Trophoblast cell (in vitro differentiated cells and primary cell): ENCODE results near the gene TBC1D8.
A peak's percentile ranks its signal among the peaks of the same experiment; 100 is the strongest.

ENCODE experiments used
- DNase-seq, 2 donors: peaks; one replicate each; pipeline ENCODE4 v3.0.0-alpha.2; 2016
- H2AFZ ChIP-seq: 2 replicates; pipeline ENCODE4 v1.6.1; 2013; ENCODE audit warnings: low read length, moderate library complexity, mild to moderate bottlenecking; ENCODE audit not compliant: insufficient read depth, poor library complexity
- H2AK5ac ChIP-seq: 2 replicates; pipeline ENCODE4 v1.6.1; 2013; ENCODE audit warnings: mild to moderate bottlenecking, low read length
- H2BK120ac ChIP-seq: 2 replicates; pipeline ENCODE4 v1.6.1; 2013; ENCODE audit warnings: low read length, mild to moderate bottlenecking, moderate library complexity; ENCODE audit not compliant: insufficient read depth, poor library complexity
- H2BK12ac ChIP-seq: 2 replicates; pipeline ENCODE4 v1.6.1; 2013; ENCODE audit warnings: mild to moderate bottlenecking, low read length, moderate library complexity
- H2BK5ac ChIP-seq: 2 replicates; pipeline ENCODE4 v1.6.1; 2013; ENCODE audit warnings: low read length, low read depth, moderate library complexity, mild to moderate bottlenecking; ENCODE audit not compliant: poor library complexity
- H3K14ac ChIP-seq: 2 replicates; pipeline ENCODE4 v1.6.1; 2013; ENCODE audit warnings: mild to moderate bottlenecking, low read length
- H3K18ac ChIP-seq: 2 replicates; pipeline ENCODE4 v1.6.1; 2013; ENCODE audit warnings: mild to moderate bottlenecking, low read length
- H3K23ac ChIP-seq: 2 replicates; pipeline ENCODE4 v1.6.1; 2013; ENCODE audit warnings: low read length
- H3K27ac ChIP-seq: 2 replicates; pipeline ENCODE4 v1.5.1; 2013; ENCODE audit warnings: low read depth, mild to moderate bottlenecking, inconsistent platforms, low read length, moderate library complexity
- H3K27me3 ChIP-seq: 2 replicates; pipeline ENCODE4 v1.6.1; 2013; ENCODE audit warnings: inconsistent platforms, mild to moderate bottlenecking, low read length, moderate library complexity; ENCODE audit not compliant: insufficient read depth
- H3K36me3 ChIP-seq, 2 experiments: 1 replicate in 1 of 2; 2 replicates in 1 of 2; pipeline ENCODE4 v1.6.1; 2013; ENCODE audit warnings: low read length in 2 of 2, mild to moderate bottlenecking in 2 of 2, moderate library complexity in 1 of 2; ENCODE audit not compliant: insufficient read depth in 2 of 2, control insufficient read depth in 1 of 2
- H3K4ac ChIP-seq: 2 replicates; pipeline ENCODE4 v1.6.1; 2013; ENCODE audit warnings: low read depth, mild to moderate bottlenecking, low read length, moderate library complexity
- H3K4me1 ChIP-seq, 2 experiments: 1 replicate in 1 of 2; 2 replicates in 1 of 2; pipeline ENCODE4 v1.6.1; 2013; ENCODE audit warnings: low read length in 2 of 2, mild to moderate bottlenecking in 2 of 2, moderate library complexity in 1 of 2; ENCODE audit not compliant: insufficient read depth in 2 of 2, control insufficient read depth in 1 of 2
- H3K4me2 ChIP-seq: 2 replicates; pipeline ENCODE4 v1.6.1; 2013; ENCODE audit warnings: inconsistent platforms, mild to moderate bottlenecking, low read length, moderate library complexity
- H3K4me3 ChIP-seq: 2 replicates; pipeline ENCODE4 v1.5.1; 2013; ENCODE audit warnings: mild to moderate bottlenecking, low read depth, low read length, inconsistent platforms
- H3K79me1 ChIP-seq: one replicate; pipeline ENCODE4 v1.6.1; 2013; ENCODE audit warnings: low read length
- H3K79me2 ChIP-seq: 2 replicates; pipeline ENCODE4 v1.6.1; 2013; ENCODE audit warnings: low read length, mild to moderate bottlenecking; ENCODE audit not compliant: control insufficient read depth, insufficient read depth, poor library complexity
- H3K9ac ChIP-seq: 2 replicates; pipeline ENCODE4 v1.6.1; 2013; ENCODE audit warnings: mild to moderate bottlenecking, low read length
- H3K9me3 ChIP-seq: 2 replicates; pipeline ENCODE4 v1.6.1; 2013; ENCODE audit warnings: low read depth, mild to moderate bottlenecking, control low read depth, inconsistent platforms, low read length; ENCODE audit not compliant: insufficient read depth
- H4K12ac ChIP-seq: 2 replicates; pipeline ENCODE4 v1.6.1; 2013; ENCODE audit warnings: low read depth, mild to moderate bottlenecking, low read length, moderate library complexity
- H4K8ac ChIP-seq: 2 replicates; pipeline ENCODE4 v1.6.1; 2013; ENCODE audit warnings: low read depth, mild to moderate bottlenecking, low read length, moderate library complexity
- H4K91ac ChIP-seq: one replicate; pipeline ENCODE4 v1.6.1; 2013; ENCODE audit warnings: low read depth, mild to moderate bottlenecking, low read length, moderate library complexity
- WGBS: extraction: QIAGEN DNeasy Blood & Tissue Kit; methylation state at CpG from one replicate; pipeline ENCODE4 v1.1.7; 2013; ENCODE audit warnings: missing lambda C conversion rate; ENCODE audit not compliant: insufficient read length, insufficient coverage; ENCODE audit errors: extremely low coverage; 5-methylcytosine and 5-hydroxymethylcytosine counted together

TBC1D8 gene

DNA sequence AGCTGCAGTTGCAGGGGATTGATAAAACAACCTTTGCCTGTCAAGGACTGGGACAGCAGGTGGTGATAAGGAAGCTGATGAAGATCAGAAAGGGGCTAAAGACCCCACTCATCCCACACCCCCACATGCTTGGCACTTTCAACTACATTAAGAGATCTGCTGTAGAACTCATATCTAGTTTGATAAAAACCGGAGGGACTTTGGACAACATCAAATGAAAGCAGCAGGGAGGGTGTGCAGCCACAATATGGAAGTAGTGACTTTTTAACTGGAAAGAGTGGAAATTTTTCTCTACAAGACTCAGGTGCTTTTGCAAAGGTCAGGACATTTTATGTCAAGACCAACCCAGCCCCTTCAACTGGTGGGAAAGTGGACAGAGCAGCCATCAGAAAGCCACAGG, 56.8 kb downstream of the TBC1D8 start:
- Histone ChIP-seq H4K8ac (no peak overlapping the region), H3K9me3 (no peaks in the 10 kb centered on the region), H3K18ac (no peak overlapping the region), H3K79me1 (no peaks in the 10 kb centered on the region), H3K79me2 (no peaks in the 10 kb centered on the region), H4K91ac (no peak overlapping the region), H3K36me3 (no peaks in the 10 kb centered on the region), H4K12ac (no peak overlapping the region), H2AFZ (no peak overlapping the region), H3K27ac (no peak overlapping the region), H3K4me3 (no peak overlapping the region), H3K4me2 (no peak overlapping the region), H3K4me1 (no peaks in the 10 kb centered on the region), H2AK5ac (no peak overlapping the region), H2BK5ac (no peak overlapping the region), H2BK12ac (no peak overlapping the region), H3K23ac (no peak overlapping the region), H3K9ac (no peak overlapping the region), H3K14ac (no peak overlapping the region), H3K27me3 (no peaks in the 10 kb centered on the region), H3K4ac (no peak overlapping the region), H2BK120ac (no peak overlapping the region)
- no CpG with 5 or more reads among the region's 1 CpG for WGBS
- no peak for DNase-seq

DNA sequence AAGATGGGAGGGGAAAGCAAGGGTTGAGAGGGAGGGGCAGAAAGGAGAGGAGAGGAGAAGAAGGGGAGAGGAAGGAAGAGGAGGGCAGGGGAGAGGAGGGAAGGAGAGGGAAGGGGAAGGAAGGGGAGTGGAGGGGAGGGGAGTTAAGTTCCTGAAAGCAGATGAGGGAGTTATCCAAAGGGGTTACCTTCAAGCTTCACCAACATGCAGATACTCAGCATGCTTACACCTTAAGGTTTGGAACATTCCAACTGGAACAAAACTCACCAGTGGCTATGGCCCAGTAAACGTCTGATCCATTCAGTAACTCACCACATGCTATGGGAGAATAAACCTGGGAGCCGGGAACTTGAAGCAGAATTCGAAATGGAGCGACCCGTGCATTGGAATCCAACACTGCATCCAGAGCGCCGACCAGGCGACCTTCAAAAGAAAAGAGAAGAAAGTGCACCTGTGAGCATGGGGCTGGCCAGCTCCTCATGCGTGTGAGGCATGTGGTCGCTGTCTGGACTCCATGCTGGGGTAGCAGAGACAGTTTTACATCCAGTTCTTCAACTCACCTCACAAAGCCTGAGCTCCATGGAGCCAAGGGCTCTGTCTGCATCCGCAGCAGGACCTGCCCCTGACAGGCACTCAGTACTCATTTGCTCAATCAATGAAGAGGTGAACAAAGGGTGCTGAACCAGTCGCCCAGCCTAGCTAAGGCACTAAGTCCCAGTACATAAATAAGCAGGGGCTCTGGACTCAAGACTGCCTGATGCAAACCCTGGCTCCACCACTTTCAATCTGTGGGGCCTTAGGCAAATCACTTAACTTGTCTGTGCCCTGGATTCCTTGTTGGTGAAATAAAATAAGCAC, 61.0 kb downstream of the TBC1D8 start:
- Histone ChIP-seq H3K79me1 (no peaks in the 10 kb centered on the region), H3K27me3 (no peaks in the 10 kb centered on the region), H4K12ac (no peak overlapping the region), H3K9me3 (no peaks in the 10 kb centered on the region), H3K4ac (no peak overlapping the region), H3K18ac (no peak overlapping the region), H3K9ac (no peak overlapping the region), H3K4me2 (no peak overlapping the region), H3K27ac (no peak overlapping the region), H3K23ac (no peak overlapping the region), H3K14ac (no peak overlapping the region), H2BK5ac (no peak overlapping the region), H4K8ac (no peak overlapping the region), H4K91ac (no peak overlapping the region), H2BK12ac (no peak overlapping the region), H3K79me2 (no peaks in the 10 kb centered on the region), H2BK120ac (no peak overlapping the region), H2AK5ac (no peak overlapping the region), H3K4me1 (no peaks in the 10 kb centered on the region), H3K36me3 (no peaks in the 10 kb centered on the region), H2AFZ (no peak overlapping the region), H3K4me3 (no peak overlapping the region)
- no peak for DNase-seq
- no CpG with 5 or more reads among the region's 12 CpGs for WGBS

DNA sequence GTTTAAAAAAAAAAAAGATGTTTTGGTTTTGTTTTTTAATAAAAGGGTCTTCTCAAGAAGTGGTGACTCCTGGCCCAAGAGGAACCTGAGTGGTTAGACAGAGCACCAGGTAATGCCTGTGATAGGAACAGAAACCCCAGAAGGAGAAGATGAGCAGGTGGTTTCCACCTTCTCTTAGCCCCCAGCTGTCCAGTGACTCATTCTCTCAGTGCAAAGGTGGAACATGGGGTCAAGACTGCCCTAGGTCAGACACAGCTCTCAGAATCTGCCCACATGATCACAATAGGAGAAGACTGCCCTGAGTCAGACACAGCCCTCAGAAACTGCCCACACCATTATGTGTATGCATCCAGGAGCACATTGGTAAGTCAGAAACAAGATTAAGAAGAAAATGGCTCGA, 61.8 kb downstream of the TBC1D8 start:
- Histone ChIP-seq H3K4me1 (no peaks in the 10 kb centered on the region), H3K14ac (no peak overlapping the region), H3K23ac (no peak overlapping the region), H3K79me1 (no peaks in the 10 kb centered on the region), H3K27me3 (no peaks in the 10 kb centered on the region), H3K9me3 (no peaks in the 10 kb centered on the region), H3K4me2 (no peak overlapping the region), H4K91ac (no peak overlapping the region), H3K27ac (no peak overlapping the region), H3K4me3 (no peak overlapping the region), H2AK5ac (no peak overlapping the region), H2BK120ac (no peak overlapping the region), H3K79me2 (no peaks in the 10 kb centered on the region), H3K18ac (no peak overlapping the region), H3K9ac (no peak overlapping the region), H2AFZ (no peak overlapping the region), H4K12ac (no peak overlapping the region), H2BK12ac (no peak overlapping the region), H3K36me3 (no peaks in the 10 kb centered on the region), H3K4ac (no peak overlapping the region), H2BK5ac (no peak overlapping the region), H4K8ac (no peak overlapping the region)
- peak; percentile 33 to 56 for DNase-seq
- WGBS = no CpG with 5 or more reads among the region's 1 CpG

DNA sequence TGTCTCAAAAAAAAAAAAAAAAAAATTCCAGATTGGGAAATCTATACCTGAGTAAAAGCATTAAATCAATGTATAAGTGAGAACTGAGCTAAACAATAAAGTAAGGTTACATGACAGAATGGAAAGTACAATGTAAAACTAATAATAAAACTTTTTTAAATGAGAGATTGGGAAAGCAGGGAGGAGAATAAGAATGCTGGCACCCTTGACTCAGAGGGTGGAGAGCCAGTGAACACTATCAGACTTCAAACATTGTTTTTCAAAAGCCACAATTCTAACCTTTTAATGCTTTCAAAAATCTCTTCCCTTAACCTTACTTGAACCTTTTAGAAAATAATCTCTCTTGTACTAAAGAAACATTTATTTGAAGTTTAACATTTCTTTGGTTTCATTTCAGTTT, 63.5 kb downstream of the TBC1D8 start:
- no peak overlapping the region for H2BK12ac ChIP-seq
- no peaks in the 10 kb centered on the region for H3K4me1 ChIP-seq
- no peak overlapping the region for H3K14ac ChIP-seq
- no peak overlapping the region for H4K12ac ChIP-seq
- H3K18ac ChIP-seq = no peak overlapping the region
- no peaks in the 10 kb centered on the region for H3K27me3 ChIP-seq
- no peak overlapping the region for H3K9ac ChIP-seq
- H3K79me1 ChIP-seq = no peaks in the 10 kb centered on the region
- no peaks in the 10 kb centered on the region for H3K36me3 ChIP-seq
- no peak overlapping the region for H3K4me3 ChIP-seq
- no peak overlapping the region for H3K4me2 ChIP-seq
- H2AK5ac ChIP-seq = no peak overlapping the region
- H3K79me2 ChIP-seq = no peaks in the 10 kb centered on the region
- H2BK5ac ChIP-seq = no peak overlapping the region
- H4K8ac ChIP-seq = no peak overlapping the region
- DNase-seq = no peak
- H4K91ac ChIP-seq = no peak overlapping the region
- no peak overlapping the region for H2AFZ ChIP-seq
- no peaks in the 10 kb centered on the region for H3K9me3 ChIP-seq
- H3K4ac ChIP-seq = no peak overlapping the region
- no peak overlapping the region for H3K27ac ChIP-seq
- no peak overlapping the region for H2BK120ac ChIP-seq
- no peak overlapping the region for H3K23ac ChIP-seq
